CD4-positive, alpha-beta T cell (primary cell): ENCODE data around the gene GPC6. TPM values are rescaled to one million over a fixed set of nuclear protein-coding genes. Genes with fewer than 3 reads are reported as not detected.

Experiments
- ATAC-seq: fragments of 200-7000 bp; cut with Tn5 transposase; one replicate; pipeline ENCODE4 v1.10.0; 2022; ENCODE audit warnings: mild to moderate bottlenecking; ENCODE audit not compliant: poor library complexity
- CTCF ChIA-PET: fragments of 350-600 bp; sonication (Branson Sonifier 250); formaldehyde crosslinking; loops from one replicate; lab custom pipeline; 2021; ENCODE audit warnings: antibody characterized with exemption, inconsistent platforms; lab: Charles Lee
- POLR2A ChIA-PET: fragments of 350-600 bp; sonication (Branson Sonifier 250); formaldehyde crosslinking; loops from one replicate; lab custom pipeline; 2021; ENCODE audit warnings: antibody characterized with exemption, inconsistent platforms; lab: Charles Lee
- DNase-seq, 14 experiments: peaks; one replicate each; pipeline ENCODE4 v3.0.0-alpha.2; 2013 to 2020; ENCODE audit warnings: mixed read lengths in 2 of 14
- H3K27ac ChIP-seq, 2 donors: one replicate each; pipeline versions ENCODE4 v1.5.1 to v1.7.0; 2013; ENCODE audit warnings: low read length in 2 of 2, low read depth in 1 of 2, mild to moderate bottlenecking in 1 of 2
- H3K27me3 ChIP-seq, 2 experiments: 1 replicate in 1 of 2; 2 replicates in 1 of 2; pipeline versions ENCODE4 v1.6.1 to v1.7.0; 2013; ENCODE audit warnings: low read length in 2 of 2, control low read depth in 1 of 2, mild to moderate bottlenecking in 1 of 2, moderate library complexity in 1 of 2; ENCODE audit not compliant: insufficient read depth in 2 of 2, control insufficient read depth in 1 of 2
- H3K36me3 ChIP-seq: one replicate; pipeline ENCODE4 v1.6.1; 2013; ENCODE audit warnings: low read length, control low read depth; ENCODE audit not compliant: insufficient read depth
- H3K4me1 ChIP-seq: one replicate; pipeline ENCODE4 v1.6.1; 2013; ENCODE audit warnings: low read length, control low read depth; ENCODE audit not compliant: insufficient read depth
- H3K4me3 ChIP-seq: one replicate; pipeline ENCODE4 v1.5.1; 2013; ENCODE audit warnings: mild to moderate bottlenecking, low read length, moderate library complexity
- H3K9me3 ChIP-seq, 2 experiments: 1 replicate in 1 of 2; 2 replicates in 1 of 2; pipeline versions ENCODE4 v1.6.1 to v1.7.0; 2013; ENCODE audit warnings: low read length in 2 of 2, mild to moderate bottlenecking in 2 of 2, control low read depth in 1 of 2, moderate library complexity in 1 of 2; ENCODE audit not compliant: control insufficient read depth in 1 of 2, insufficient read depth in 1 of 2
- H3K27ac Mint-ChIP-seq: one replicate; pipeline ENCODE4 v1.8.0; 2020; ENCODE audit warnings: mixed read lengths
- H3K27me3 Mint-ChIP-seq: one replicate; pipeline ENCODE4 v1.8.0; 2021; ENCODE audit warnings: mixed read lengths
- H3K36me3 Mint-ChIP-seq: one replicate; pipeline ENCODE4 v1.8.0; 2021; ENCODE audit warnings: low read depth, mixed read lengths
- H3K4me1 Mint-ChIP-seq: one replicate; pipeline ENCODE4 v1.8.0; 2021; ENCODE audit warnings: low read depth, mixed read lengths
- H3K4me3 Mint-ChIP-seq: one replicate; pipeline ENCODE4 v1.8.0; 2020; ENCODE audit warnings: mild to moderate bottlenecking, mixed read lengths
- H3K9me3 Mint-ChIP-seq: one replicate; pipeline ENCODE4 v1.8.0; 2020; ENCODE audit warnings: mixed read lengths
- CTCF ChIP-seq: fragments of 200-600 bp; IDR thresholded peaks from one replicate; pipeline ENCODE4 v1.8.0; 2022; ENCODE audit warnings: antibody characterized with exemption, mild to moderate bottlenecking
- intact Hi-C, 2 experiments: fragments of 100-400 bp; cut with DNase I in 1 of 2; cut with micrococcal nuclease in 1 of 2; formaldehyde crosslinking; loops; one replicate each; pipeline versions ENCODE4 v1.15.1 to v1.9.0; 2023 to 2025; cut with DNase I, micrococcal nuclease
- total RNA-seq, 174 experiments: library from RNA in 2 of 174; stranded (reverse) in 2 of 174; gene quantifications; one replicate each; pipeline ENCODE4 v1.2.3 and lab custom pipeline; 2021 to 2026

Gene GPC6
- total RNA-seq, 2 experiments from 2014 or later, result not detected

GRCh38 chr13:93685900-93686299 is 459.3 kb downstream of the GPC6 start:
- Histone ChIP-seq H3K4me3 (no peak overlapping the region), H3K4me1 (no peaks in the 10 kb centered on the region), H3K36me3 (no peaks in the 10 kb centered on the region), H3K27ac (no peak overlapping the region), H3K9me3 (no peaks in the 10 kb centered on the region), H3K27me3 (no peaks in the 10 kb centered on the region)
- no peaks in the 10 kb centered on the region for H3K36me3 Mint-ChIP-seq
- intact Hi-C loops, result no loop called here
- ATAC-seq (no peak), DNase-seq (no peak)
- no peak overlapping the region for H3K27ac Mint-ChIP-seq
- no peak overlapping the region for H3K4me3 Mint-ChIP-seq
- POLR2A ChIA-PET, result no interaction called here
- peaks cover 9% of the 10 kb centered on the region for H3K9me3 Mint-ChIP-seq
- no peaks in the 10 kb centered on the region for H3K4me1 Mint-ChIP-seq
- H3K27me3 Mint-ChIP-seq, result no peaks in the 10 kb centered on the region
- TF ChIP-seq CTCF, result no peak
- CTCF ChIA-PET, result no interaction called here

GRCh38 chr13:93686399-93686798 is 459.8 kb downstream of the GPC6 start:
- H3K36me3 Mint-ChIP-seq, result no peaks in the 10 kb centered on the region
- POLR2A ChIA-PET, result no interaction called here
- Histone ChIP-seq H3K4me3 (no peak overlapping the region), H3K9me3 (no peaks in the 10 kb centered on the region), H3K27ac (no peak overlapping the region), H3K4me1 (no peaks in the 10 kb centered on the region), H3K27me3 (no peaks in the 10 kb centered on the region), H3K36me3 (no peaks in the 10 kb centered on the region)
- no peak for TF ChIP-seq CTCF
- no peak for DNase-seq
- no peak overlapping the region for H3K27ac Mint-ChIP-seq
- H3K4me3 Mint-ChIP-seq, result no peak overlapping the region
- no peaks in the 10 kb centered on the region for H3K27me3 Mint-ChIP-seq
- CTCF ChIA-PET, result no interaction called here
- H3K9me3 Mint-ChIP-seq, result peaks cover 9% of the 10 kb centered on the region
- ATAC-seq, result no peak
- H3K4me1 Mint-ChIP-seq, result no peaks in the 10 kb centered on the region
- intact Hi-C loops, result no loop called here

- Histone ChIP-seq H3K4me3 (no peak overlapping the region), H3K27me3 (no peaks in the 10 kb centered on the region), H3K36me3 (no peaks in the 10 kb centered on the region), H3K4me1 (no peaks in the 10 kb centered on the region), H3K27ac (no peak overlapping the region), H3K9me3 (no peaks in the 10 kb centered on the region)
- TF ChIP-seq CTCF, result no peak
- DNase-seq (no peak), ATAC-seq (no peak)
- Mint-ChIP-seq H3K4me1 (no peaks in the 10 kb centered on the region), H3K27me3 (no peaks in the 10 kb centered on the region), H3K27ac (no peak overlapping the region), H3K4me3 (no peak overlapping the region), H3K9me3 (peaks cover 9% of the 10 kb centered on the region), H3K36me3 (no peaks in the 10 kb centered on the region)
- ChIA-PET POLR2A (no interaction called here), CTCF (no interaction called here)
- intact Hi-C loops, result no loop called here
These were observed 460.7 kb downstream of the GPC6 start for GRCh38 chr13:93687261-93687660.
